Measurements from ENCODE around the gene CAP2.

- no peak for TF ChIP-seq CTCF (IDR thresholded peaks at IDR 0.05)
- no peak for TF ChIP-seq POLR2A (IDR thresholded peaks at IDR 0.05)
Measured at GRCh38 chr6:17490724-17491123, 97.3 kb downstream of the CAP2 start.

Data from uterus (tissue), 2 donors.